Glutamatergic neuron (in vitro differentiated cells): Measurements from ENCODE around the gene DNAJB4. TPM values are rescaled to one million over a fixed set of nuclear protein-coding genes. Genes with fewer than 3 reads are reported as not detected.
"Not testable (repeated sequence)": the region's sequence is repeated elsewhere in the genome, so short reads cannot be mapped to it uniquely, and the experiment has no call there.

Source experiments
- DNase-seq: peaks from one replicate; pipeline ENCODE4 v3.0.0; 2022
- H3K27ac Mint-ChIP-seq: one replicate; pipeline ENCODE4 v1.8.0; 2020; ENCODE audit warnings: mild to moderate bottlenecking, mixed read lengths, inconsistent platforms; ENCODE audit not compliant: unreplicated experiment
- H3K27me3 Mint-ChIP-seq: one replicate; pipeline ENCODE4 v1.8.0; 2020; ENCODE audit warnings: mild to moderate bottlenecking, moderate library complexity, mixed read lengths, inconsistent platforms; ENCODE audit not compliant: unreplicated experiment
- H3K36me3 Mint-ChIP-seq: one replicate; pipeline ENCODE4 v1.8.0; 2020; ENCODE audit warnings: mild to moderate bottlenecking, mixed read lengths, inconsistent platforms; ENCODE audit not compliant: unreplicated experiment
- H3K4me1 Mint-ChIP-seq: one replicate; pipeline ENCODE4 v1.8.0; 2020; ENCODE audit warnings: mild to moderate bottlenecking, low read depth, mixed read lengths, inconsistent platforms; ENCODE audit not compliant: unreplicated experiment
- H3K4me3 Mint-ChIP-seq: one replicate; pipeline ENCODE4 v1.8.0; 2020; ENCODE audit warnings: mild to moderate bottlenecking, mixed read lengths, inconsistent platforms; ENCODE audit not compliant: unreplicated experiment
- H3K9me3 Mint-ChIP-seq: one replicate; pipeline ENCODE4 v1.8.0; 2020; ENCODE audit warnings: mild to moderate bottlenecking, moderate library complexity, mixed read lengths, inconsistent platforms; ENCODE audit not compliant: unreplicated experiment
- CTCF ChIP-seq: fragments of 200-600 bp; sonication (generic); IDR thresholded peaks from one replicate; pipeline ENCODE4 v1.5.0; 2021; ENCODE audit not compliant: partially characterized antibody, unreplicated experiment
- total RNA-seq: library from RNA; stranded (reverse); fragmentation: NEBNext Ultra II Directional; extraction: Animal tissue kit (Norgen Biotek cat#: 25700); gene quantifications from one replicate; pipeline ENCODE4 v1.2.1, GENCODE V29; 2021; ENCODE audit not compliant: unreplicated experiment

Gene DNAJB4
- total RNA-seq, 1 donor from 2014 or later: 20.1 TPM

DNA sequence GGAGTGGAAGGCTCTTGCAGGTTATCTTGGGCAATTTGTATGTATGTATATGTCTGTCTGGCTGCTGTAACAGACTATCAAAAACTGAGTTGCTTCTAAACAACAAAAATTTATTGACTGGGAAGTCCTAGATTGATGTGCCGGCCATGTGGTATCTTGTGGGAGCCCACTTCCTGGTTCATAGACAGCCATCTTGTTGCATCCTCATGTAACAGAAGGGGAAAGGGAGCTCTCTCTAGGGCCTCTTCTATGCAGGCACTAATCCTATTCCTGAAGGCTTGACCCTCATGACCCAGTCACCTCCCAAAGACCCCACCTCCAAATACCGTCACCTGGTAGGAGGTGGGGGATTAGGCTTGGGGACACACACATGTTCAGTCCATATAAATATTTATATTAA, 50.2 kb downstream of the DNAJB4 start:
- TF ChIP-seq CTCF: no peak
- H3K4me1 Mint-ChIP-seq: no peaks in the 10 kb centered on the region
- H3K4me3 Mint-ChIP-seq: no peak overlapping the region
- no peaks in the 10 kb centered on the region for H3K36me3 Mint-ChIP-seq
- no peak overlapping the region for H3K27ac Mint-ChIP-seq
- DNase-seq: no peak
- H3K27me3 Mint-ChIP-seq: no peaks in the 10 kb centered on the region
- peaks cover 2% of the 10 kb centered on the region for H3K9me3 Mint-ChIP-seq

- Mint-ChIP-seq H3K4me3 (no peak overlapping the region), H3K27ac (no peak overlapping the region), H3K27me3 (no peaks in the 10 kb centered on the region), H3K9me3 (peaks cover 2% of the 10 kb centered on the region), H3K4me1 (no peaks in the 10 kb centered on the region), H3K36me3 (no peaks in the 10 kb centered on the region)
- TF ChIP-seq CTCF: no peak
- DNase-seq: no peak
Measured at GRCh38 chr1:78055565-78056132, 50.9 kb downstream of the DNAJB4 start.

DNA sequence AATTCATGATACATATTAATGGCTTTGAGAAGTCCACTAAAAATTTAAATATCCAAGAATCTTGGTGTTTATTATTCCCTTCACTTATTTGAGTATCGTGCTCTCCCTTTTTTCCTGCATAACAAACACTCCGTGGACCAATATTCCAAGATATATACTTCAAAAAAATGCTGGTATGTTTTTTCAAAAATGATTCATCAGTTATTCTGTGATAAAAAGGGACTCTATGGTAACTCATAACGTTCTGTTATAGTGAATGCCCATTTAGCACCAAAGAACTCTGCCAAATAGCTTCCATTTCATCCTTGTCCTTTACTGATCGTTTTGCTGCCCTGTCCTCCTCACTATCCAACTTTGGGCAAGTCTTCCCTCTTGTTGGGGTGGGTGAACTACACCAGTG, 53.9 kb downstream of the DNAJB4 start:
- Mint-ChIP-seq H3K4me3 (no peak overlapping the region), H3K27ac (no peak overlapping the region), H3K27me3 (no peaks in the 10 kb centered on the region), H3K9me3 (no peaks in the 10 kb centered on the region), H3K36me3 (no peaks in the 10 kb centered on the region), H3K4me1 (no peaks in the 10 kb centered on the region)
- no peak for TF ChIP-seq CTCF
- DNase-seq: no peak

DNA sequence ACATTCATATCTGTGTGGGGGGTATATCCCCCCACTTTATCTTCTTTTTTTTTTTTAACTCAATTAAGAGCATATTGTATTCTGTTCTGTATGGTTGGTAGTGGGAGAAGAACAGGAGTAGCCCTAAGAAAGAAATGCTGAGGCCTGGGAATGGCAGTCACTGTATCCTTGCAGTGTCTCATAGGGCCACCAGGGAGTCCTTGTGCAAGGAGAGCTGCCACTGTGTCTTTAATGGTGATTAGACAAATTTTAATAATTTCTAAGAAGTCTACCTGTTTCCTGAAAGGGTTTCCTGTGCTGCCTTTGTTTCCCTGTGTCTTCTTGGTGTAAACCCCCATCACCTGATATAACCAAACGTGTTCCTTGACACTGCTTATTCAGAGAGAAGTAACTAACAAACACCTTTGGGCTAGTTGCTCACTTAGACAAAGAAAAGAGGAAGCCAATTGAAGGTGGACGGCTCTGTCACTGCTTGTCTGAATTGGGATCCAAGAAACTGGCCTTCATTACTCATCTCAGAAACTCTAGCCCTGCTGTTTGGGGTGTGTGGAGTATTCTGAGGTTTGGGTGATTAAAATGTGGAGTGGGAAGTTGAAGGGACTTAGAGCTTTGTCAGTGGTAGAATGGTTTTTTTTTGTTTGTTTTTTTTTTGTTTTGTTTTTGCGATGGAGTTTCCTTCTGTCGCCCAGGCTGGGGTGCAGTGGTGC, 56.3 kb downstream of the DNAJB4 start:
- no peaks in the 10 kb centered on the region for H3K27me3 Mint-ChIP-seq
- H3K4me1 Mint-ChIP-seq: no peaks in the 10 kb centered on the region
- no peaks in the 10 kb centered on the region for H3K9me3 Mint-ChIP-seq
- H3K36me3 Mint-ChIP-seq: no peaks in the 10 kb centered on the region
- DNase-seq: no peak
- TF ChIP-seq CTCF: peak; percentile 9
- no peak overlapping the region for H3K4me3 Mint-ChIP-seq
- H3K27ac Mint-ChIP-seq: no peak overlapping the region

DNA sequence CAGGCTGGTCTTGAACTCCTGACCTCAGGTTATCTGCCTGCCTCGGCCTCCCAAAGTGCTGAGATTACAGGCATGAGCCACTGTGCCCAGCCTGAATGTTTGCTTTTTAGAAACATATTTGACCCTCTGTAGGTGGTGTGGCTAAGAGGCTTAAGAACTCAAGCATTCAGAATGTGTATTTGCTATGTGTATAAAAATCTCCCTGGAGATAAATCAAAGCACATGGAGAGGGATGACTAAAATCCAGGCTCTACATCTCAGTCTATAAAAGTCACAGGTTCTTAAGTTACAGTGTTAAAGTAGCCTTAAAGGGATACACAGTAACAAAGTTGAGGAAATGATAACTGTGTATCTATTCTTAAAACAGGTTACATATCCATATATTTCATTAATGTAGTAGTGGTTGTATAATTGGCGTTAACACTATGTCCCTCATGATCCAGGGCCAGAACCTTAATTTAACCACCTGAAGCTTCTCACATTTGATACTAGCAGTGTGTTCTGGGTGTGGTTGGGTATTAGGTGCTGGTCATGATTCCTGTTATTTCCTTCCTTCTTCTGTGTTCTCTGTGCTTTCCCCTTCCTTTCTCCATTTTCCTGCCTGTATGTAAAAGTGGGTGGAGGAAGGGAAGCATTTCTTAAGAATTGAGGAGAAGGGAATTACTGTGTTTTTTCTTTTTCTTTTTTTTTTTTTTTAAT, 57.2 kb downstream of the DNAJB4 start:
- H3K4me1 Mint-ChIP-seq: no peaks in the 10 kb centered on the region

DNA sequence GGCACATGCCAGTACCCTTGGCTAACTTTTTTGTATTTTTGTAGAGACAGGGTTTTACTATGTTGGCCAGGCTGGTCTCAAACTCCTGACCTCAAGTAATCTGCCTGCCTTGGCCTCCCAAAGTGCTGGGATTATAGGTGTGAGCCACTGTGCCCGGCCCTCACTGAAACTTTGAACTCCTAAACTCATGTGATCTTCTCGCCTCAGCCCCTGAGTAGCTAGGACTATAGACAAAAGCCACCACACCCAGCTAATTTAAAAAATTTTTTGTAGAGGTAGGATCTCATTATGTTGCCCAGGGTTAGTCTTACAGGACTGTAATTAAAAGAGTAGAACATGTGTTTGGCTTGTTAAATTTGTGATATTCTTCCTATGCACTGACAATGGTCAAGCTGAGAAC, 60.1 kb downstream of the DNAJB4 start:
- H3K27me3 Mint-ChIP-seq, H3K36me3 Mint-ChIP-seq, H3K4me1 Mint-ChIP-seq, H3K4me3 Mint-ChIP-seq, H3K9me3 Mint-ChIP-seq, DNase-seq, H3K27ac Mint-ChIP-seq: not testable (repeated sequence)

More for the DNA sequence above, 57.2 kb downstream of the DNAJB4 start:
- Mint-ChIP-seq H3K4me3 (no peak overlapping the region), H3K27ac (no peak overlapping the region), H3K27me3 (no peaks in the 10 kb centered on the region), H3K9me3 (no peaks in the 10 kb centered on the region), H3K36me3 (no peaks in the 10 kb centered on the region)
- no peak for TF ChIP-seq CTCF
- no peak for DNase-seq
